ENCODE results near the gene TUBB4B. TPM values are rescaled to one million over a fixed set of nuclear protein-coding genes. Genes with fewer than 3 reads are reported as not detected.

TUBB4B gene
- total RNA-seq, 1 experiment from 2014 or later, result 360 TPM

DNA sequence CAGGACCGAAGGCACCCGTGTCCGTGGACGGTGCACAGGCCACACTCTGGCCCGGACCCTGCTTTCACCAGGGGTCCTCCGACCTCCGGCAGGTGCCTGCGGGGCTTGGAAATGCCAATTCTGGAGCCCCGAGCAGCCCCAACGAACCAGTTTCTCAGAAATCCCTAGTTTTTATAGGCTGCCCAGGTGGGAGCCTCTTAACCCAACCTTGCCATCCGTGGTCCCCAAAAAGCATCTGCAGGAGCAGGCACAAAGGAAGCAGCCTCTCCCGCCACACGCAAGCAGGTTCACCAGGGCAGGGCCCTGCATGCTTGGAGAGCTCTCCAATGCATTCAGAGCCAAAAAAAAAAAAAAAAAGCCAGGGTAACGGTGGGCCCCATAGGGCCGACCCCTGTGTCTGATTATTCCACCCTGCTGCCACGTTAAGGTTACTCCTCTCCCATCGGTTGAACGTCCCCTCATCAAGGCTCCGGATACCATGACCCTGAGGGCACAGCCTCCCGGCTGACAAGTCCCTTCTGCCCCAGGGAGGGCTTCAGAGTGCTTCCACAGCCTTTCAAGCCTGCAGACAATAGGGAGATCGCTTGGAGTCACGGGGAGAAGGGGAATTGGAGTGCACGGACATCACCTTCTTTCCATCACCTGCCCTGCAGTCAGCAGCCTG lies 39.8 kb upstream of the TUBB4B start:
- peak overlapping the region; percentile 33 for H3K27ac Mint-ChIP-seq (ENCODE audit: unreplicated experiment)
- BruUV-seq (replicated peaks), result no TSS peak
- CTCF ChIA-PET, result interaction anchor here (0.6 to 1.0 kb wide), 2 partner anchors 21 to 104 kb away, joined by 3 to 4 read pairs; no protein-coding TSS in a partner anchor
- H3K4me3 Mint-ChIP-seq (ENCODE audit: low read depth, unreplicated experiment), result peak overlapping the region; percentile 75
- intact Hi-C loops (cut with micrococcal nuclease; ENCODE audit: unreplicated experiment), result no loop called here
- TF ChIP-seq, protein P1, sequence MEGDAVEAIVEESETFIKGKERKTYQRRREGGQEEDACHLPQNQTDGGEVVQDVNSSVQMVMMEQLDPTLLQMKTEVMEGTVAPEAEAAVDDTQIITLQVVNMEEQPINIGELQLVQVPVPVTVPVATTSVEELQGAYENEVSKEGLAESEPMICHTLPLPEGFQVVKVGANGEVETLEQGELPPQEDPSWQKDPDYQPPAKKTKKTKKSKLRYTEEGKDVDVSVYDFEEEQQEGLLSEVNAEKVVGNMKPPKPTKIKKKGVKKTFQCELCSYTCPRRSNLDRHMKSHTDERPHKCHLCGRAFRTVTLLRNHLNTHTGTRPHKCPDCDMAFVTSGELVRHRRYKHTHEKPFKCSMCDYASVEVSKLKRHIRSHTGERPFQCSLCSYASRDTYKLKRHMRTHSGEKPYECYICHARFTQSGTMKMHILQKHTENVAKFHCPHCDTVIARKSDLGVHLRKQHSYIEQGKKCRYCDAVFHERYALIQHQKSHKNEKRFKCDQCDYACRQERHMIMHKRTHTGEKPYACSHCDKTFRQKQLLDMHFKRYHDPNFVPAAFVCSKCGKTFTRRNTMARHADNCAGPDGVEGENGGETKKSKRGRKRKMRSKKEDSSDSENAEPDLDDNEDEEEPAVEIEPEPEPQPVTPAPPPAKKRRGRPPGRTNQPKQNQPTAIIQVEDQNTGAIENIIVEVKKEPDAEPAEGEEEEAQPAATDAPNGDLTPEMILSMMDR (IDR thresholded peaks at IDR 0.05; ENCODE audit: unreplicated experiment), result no peak
- H3K27me3 Mint-ChIP-seq (ENCODE audit: unreplicated experiment), result no peaks in the 10 kb centered on the region
- DNase-seq, result no peak
- no peaks in the 10 kb centered on the region for H3K9me3 Mint-ChIP-seq (ENCODE audit: low read depth, unreplicated experiment)
- H3K36me3 Mint-ChIP-seq (ENCODE audit: insufficient read depth, unreplicated experiment), result peaks cover 60% of the 10 kb centered on the region
- peaks cover 19% of the 10 kb centered on the region for H3K4me1 Mint-ChIP-seq (ENCODE audit: low read depth, unreplicated experiment)

DNA sequence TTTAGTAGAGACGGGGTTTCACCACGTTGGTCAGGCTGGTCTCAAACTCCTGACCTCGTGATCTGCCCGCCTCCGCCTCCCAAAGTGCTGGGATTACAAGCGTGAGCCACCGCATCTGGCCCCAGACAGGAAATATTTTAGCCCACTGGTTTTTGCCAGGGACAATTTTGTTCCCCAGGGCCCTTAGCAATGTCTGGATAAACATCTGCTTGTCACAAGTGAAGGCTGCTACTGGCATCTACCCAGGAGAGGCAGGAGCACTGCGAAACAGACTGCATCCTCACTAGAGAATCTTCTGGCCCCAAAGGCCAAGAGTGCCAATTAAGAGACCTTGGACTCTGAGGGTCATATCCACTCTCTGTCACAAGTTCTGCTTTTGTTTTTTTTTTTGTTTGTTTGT lies 38.1 kb upstream of the TUBB4B start:
- Mint-ChIP-seq H3K27me3 (ENCODE audit: unreplicated experiment) (no peaks in the 10 kb centered on the region), H3K27ac (ENCODE audit: unreplicated experiment) (no peak overlapping the region), H3K36me3 (ENCODE audit: insufficient read depth, unreplicated experiment) (peaks cover 70% of the 10 kb centered on the region), H3K4me1 (ENCODE audit: low read depth, unreplicated experiment) (peaks cover 24% of the 10 kb centered on the region), H3K9me3 (ENCODE audit: low read depth, unreplicated experiment) (no peaks in the 10 kb centered on the region), H3K4me3 (ENCODE audit: low read depth, unreplicated experiment) (no peak overlapping the region)
- CTCF ChIA-PET, result no interaction called here
- intact Hi-C loops (cut with micrococcal nuclease; ENCODE audit: unreplicated experiment), result no loop called here
- DNase-seq, result no peak
- TF ChIP-seq, protein P1 (IDR thresholded peaks at IDR 0.05; ENCODE audit: unreplicated experiment), result no peak
- no TSS peak for BruUV-seq (replicated peaks)

DNA sequence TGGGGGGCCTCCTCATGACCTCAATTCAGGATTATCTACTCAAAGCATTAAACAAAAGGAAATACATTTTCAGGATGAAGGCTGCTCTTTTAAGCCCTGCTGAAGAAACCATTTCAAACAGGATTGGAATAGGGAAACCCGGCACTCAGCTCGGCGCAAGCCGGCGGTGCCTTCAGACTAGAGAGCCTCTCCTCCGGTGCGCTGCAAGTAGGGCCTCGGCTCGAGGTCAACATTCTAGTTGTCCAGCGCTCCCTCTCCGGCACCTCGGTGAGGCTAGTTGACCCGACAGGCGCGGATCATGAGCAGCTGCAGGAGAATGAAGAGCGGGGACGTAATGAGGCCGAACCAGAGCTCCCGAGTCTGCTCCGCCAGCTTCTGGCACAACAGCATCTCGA lies 36.4 kb upstream of the TUBB4B start:
- Mint-ChIP-seq H3K27ac (ENCODE audit: unreplicated experiment) (peak overlapping the region; percentile 84), H3K4me1 (ENCODE audit: low read depth, unreplicated experiment) (peaks cover 17% of the 10 kb centered on the region), H3K4me3 (ENCODE audit: low read depth, unreplicated experiment) (peak overlapping the region; percentile 92), H3K36me3 (ENCODE audit: insufficient read depth, unreplicated experiment) (peaks cover 53% of the 10 kb centered on the region), H3K27me3 (ENCODE audit: unreplicated experiment) (no peaks in the 10 kb centered on the region), H3K9me3 (ENCODE audit: low read depth, unreplicated experiment) (no peaks in the 10 kb centered on the region)
- no TSS peak for BruUV-seq (replicated peaks)
- CTCF ChIA-PET, result interaction anchor here (1.1 to 1.5 kb wide), 3 partner anchors 16 to 32 kb away, joined by 3 to 4 read pairs (median 3); partner anchors contain the start of gene RNF224
- TF ChIP-seq, protein P1 (IDR thresholded peaks at IDR 0.05; ENCODE audit: unreplicated experiment), result no peak
- intact Hi-C loops (cut with micrococcal nuclease; ENCODE audit: unreplicated experiment), result no loop called here
- DNase-seq, result no peak

DNA sequence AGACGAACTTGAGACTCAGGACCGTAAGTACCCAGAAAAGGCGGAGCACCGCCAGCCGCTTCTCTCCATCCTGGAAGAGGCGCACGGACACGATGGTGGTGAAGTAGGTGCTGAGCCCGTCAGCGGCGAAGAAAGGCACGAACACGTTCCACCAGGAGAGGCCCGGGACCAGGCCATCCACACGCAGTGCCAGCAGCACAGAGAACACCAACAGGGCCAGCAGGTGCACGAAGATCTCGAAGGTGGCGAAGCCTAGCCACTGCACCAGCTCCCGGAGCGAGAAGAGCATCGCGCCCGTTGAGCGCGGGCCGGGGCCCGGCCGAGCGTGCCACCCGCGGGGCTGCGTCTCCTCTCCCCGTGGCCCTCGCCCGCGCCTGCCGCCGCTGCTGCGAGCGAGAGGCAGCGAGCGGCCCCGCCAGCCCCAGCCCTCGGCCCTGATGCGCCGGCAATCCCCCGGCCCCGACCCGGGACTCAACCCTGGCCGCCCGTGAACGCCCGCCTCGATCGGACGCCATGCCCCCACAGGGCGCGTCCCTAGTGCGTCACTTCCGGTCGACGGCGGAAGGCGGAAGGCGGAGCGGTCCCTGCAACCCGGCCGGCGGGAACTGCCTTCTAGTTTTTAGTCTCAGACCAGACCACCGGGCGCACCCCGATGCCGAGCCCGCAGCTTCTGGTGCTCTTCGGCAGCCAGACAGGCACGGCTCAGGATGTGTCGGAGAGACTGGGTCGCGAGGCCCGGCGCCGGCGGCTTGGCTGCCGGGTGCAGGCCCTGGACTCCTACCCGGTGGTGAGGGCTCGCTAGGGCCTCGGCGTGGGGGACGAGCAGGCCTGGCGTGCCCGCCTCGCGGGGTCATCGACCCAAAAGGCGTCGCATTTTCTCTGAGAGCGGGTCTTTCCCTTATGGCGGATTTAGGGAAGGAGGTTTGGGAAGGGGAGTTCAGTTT lies 35.7 kb upstream of the TUBB4B start, which contains the start of the genes NDOR1 and TMEM203:
NDOR1 (plus strand) TSS at position 575 of the 944 bp plus-strand sequence; CDS start at position 653, 78 bp downstream.
TMEM203 (minus strand) TSS at position 523 of the 944 bp plus-strand sequence; CDS start at position 289, 234 bp downstream.
- CTCF ChIA-PET, result interaction anchor here (1.1 to 1.5 kb wide), 3 partner anchors 16 to 32 kb away, joined by 3 to 4 read pairs (median 3); partner anchors contain the start of gene RNF224
- intact Hi-C loops (cut with micrococcal nuclease; ENCODE audit: unreplicated experiment), result no loop called here
- Mint-ChIP-seq H3K4me1 (ENCODE audit: low read depth, unreplicated experiment) (peaks cover 17% of the 10 kb centered on the region), H3K4me3 (ENCODE audit: low read depth, unreplicated experiment) (peak within 1 kb of the TSS; percentile 92), H3K36me3 (ENCODE audit: insufficient read depth, unreplicated experiment) (peaks cover 49% of the 10 kb centered on the region), H3K9me3 (ENCODE audit: low read depth, unreplicated experiment) (no peaks in the 10 kb centered on the region), H3K27ac (ENCODE audit: unreplicated experiment) (peak within 1 kb of the TSS; percentile 84), H3K27me3 (ENCODE audit: unreplicated experiment) (no peaks in the 10 kb centered on the region)
- TF ChIP-seq, protein P1 (IDR thresholded peaks at IDR 0.05; ENCODE audit: unreplicated experiment), result no peak
- BruUV-seq (replicated peaks), result TSS peak; percentile 88
- DNase-seq, result peak; percentile 87
